Liver (tissue), 3 donors: ENCODE data around the gene CELF2.

Experiments
- ATF3 ChIP-seq: IDR thresholded peaks from 2 replicates; pipeline ENCODE4 v1.6.1; 2016; ENCODE audit warnings: antibody characterized with exemption
- CTCF ChIP-seq: fragments of 150-350 bp; IDR thresholded peaks from 2 replicates; pipeline ENCODE4 v1.5.1; 2017; ENCODE audit warnings: improper control_type of control experiment, low read depth, low read length; ENCODE audit not compliant: missing input control
- EGR1 ChIP-seq, 2 donors: IDR thresholded peaks; 2 replicates each; pipeline ENCODE4 v1.6.1; 2016 to 2018; ENCODE audit warnings: antibody characterized with exemption in 2 of 2, low read depth in 2 of 2
- FOXA2 ChIP-seq: IDR thresholded peaks from 2 replicates; pipeline ENCODE4 v1.6.1; 2016; ENCODE audit warnings: antibody characterized with exemption
- GABPA ChIP-seq, 2 donors: IDR thresholded peaks in 1 of 2; conservative IDR thresholded peaks in 1 of 2; 2 replicates each; pipeline ENCODE4 v1.6.1; 2016; ENCODE audit warnings: antibody characterized with exemption in 2 of 2, mild to moderate bottlenecking in 1 of 2, moderate library complexity in 1 of 2
- HNF4A ChIP-seq, 2 donors: conservative IDR thresholded peaks; 2 replicates each; pipeline ENCODE4 v1.6.1; 2016; ENCODE audit warnings: antibody characterized with exemption in 2 of 2, mild to moderate bottlenecking in 2 of 2
- MAX ChIP-seq: IDR thresholded peaks from 2 replicates; pipeline ENCODE4 v1.6.1; 2016; ENCODE audit warnings: antibody characterized with exemption
- NR2F2 ChIP-seq: IDR thresholded peaks from 2 replicates; pipeline ENCODE4 v1.6.1; 2016; ENCODE audit warnings: antibody characterized with exemption
- RAD21 ChIP-seq, 2 donors: IDR thresholded peaks; 2 replicates each; pipeline ENCODE4 v1.6.1; 2016; ENCODE audit warnings: antibody characterized with exemption in 2 of 2, mild to moderate bottlenecking in 2 of 2
- REST ChIP-seq: IDR thresholded peaks from 2 replicates; pipeline ENCODE4 v1.6.1; 2016; ENCODE audit warnings: antibody characterized with exemption, mild to moderate bottlenecking
- RXRA ChIP-seq, 2 donors: IDR thresholded peaks; 2 replicates each; pipeline ENCODE4 v1.6.1; 2017 to 2018; ENCODE audit warnings: antibody characterized with exemption in 2 of 2, mild to moderate bottlenecking in 1 of 2
- SP1 ChIP-seq: IDR thresholded peaks from 2 replicates; pipeline ENCODE4 v1.6.1; 2018; ENCODE audit warnings: antibody characterized with exemption, mild to moderate bottlenecking
- YY1 ChIP-seq: IDR thresholded peaks from 2 replicates; pipeline ENCODE4 v1.6.1; 2016; ENCODE audit warnings: antibody characterized with exemption, mild to moderate bottlenecking
- ZBTB33 ChIP-seq: IDR thresholded peaks from 2 replicates; pipeline ENCODE4 v1.6.1; 2016; ENCODE audit warnings: antibody characterized with exemption
- donor health status: healthy.
- donor health status: healthy.

GRCh38 chr10:11208908-11209829, 191.5 kb downstream of the CELF2 start:
- no peak for TF ChIP-seq RAD21 (IDR thresholded peaks at IDR 0.05)
- no peak for TF ChIP-seq CTCF
- TF ChIP-seq YY1: no peak
- TF ChIP-seq EGR1 (IDR thresholded peaks at IDR 0.05; ENCODE audit: low read depth in 2 of 2): no peak
- TF ChIP-seq ATF3: no peak
- no peak for TF ChIP-seq NR2F2
- no peak for TF ChIP-seq HNF4A (conservative IDR thresholded peaks at IDR 0.05)
- no peak for TF ChIP-seq RXRA (IDR thresholded peaks at IDR 0.05)
- TF ChIP-seq ZBTB33: no peak
- no peak for TF ChIP-seq FOXA2
- TF ChIP-seq REST: no peak
- no peak for TF ChIP-seq SP1
- no peak for TF ChIP-seq GABPA (IDR thresholded peaks at IDR 0.05 in 1 of 2, conservative IDR thresholded peaks at IDR 0.05 in 1 of 2)
- no peak for TF ChIP-seq MAX
